Gastroesophageal sphincter (tissue), 4 donors: ENCODE measurements around the gene NEO1. TPM values are rescaled to one million over a fixed set of nuclear protein-coding genes. Genes with fewer than 3 reads are reported as not detected.

Experiments
- ATAC-seq: fragments of 150-250 bp; one replicate; pipeline ENCODE4 v1.9.1; 2016; ENCODE audit warnings: mild to moderate bottlenecking, moderate library complexity
- H3K27ac ChIP-seq, 4 donors: fragments of 200-600 bp; sonication (generic) in 3 of 4; 1 replicate in 3 of 4; 2 replicates in 1 of 4; pipeline ENCODE4 v1.5.1; 2016 to 2019
- H3K27me3 ChIP-seq: fragments of 200-600 bp; sonication (generic); one replicate; pipeline ENCODE4 v1.5.1; 2019
- H3K36me3 ChIP-seq, 2 donors: fragments of 200-600 bp; sonication (generic); one replicate each; pipeline ENCODE4 v1.5.1; 2019; ENCODE audit warnings: control low read depth in 1 of 2
- H3K4me1 ChIP-seq, 3 donors: fragments of 200-600 bp; sonication (generic); 1 replicate in 2 of 3; 2 replicates in 1 of 3; pipeline ENCODE4 v1.5.1; 2016 to 2019; ENCODE audit warnings: control low read depth in 2 of 3
- H3K4me3 ChIP-seq, 2 donors: fragments of 200-600 bp; sonication (generic); one replicate each; pipeline ENCODE4 v1.5.1; 2019; ENCODE audit warnings: mild to moderate bottlenecking in 1 of 2, moderate library complexity in 1 of 2
- H3K9me3 ChIP-seq, 3 donors: fragments of 200-600 bp; sonication (generic); one replicate each; pipeline ENCODE4 v1.5.1; 2017 to 2019; ENCODE audit warnings: control low read depth in 2 of 3
- CTCF ChIP-seq, 4 experiments: fragments of 200-600 bp in 2 of 4; fragments of 450-650 bp in 2 of 4; sonication (generic) in 1 of 4; IDR thresholded peaks; one replicate each; pipeline ENCODE4 v1.5.1; 2017 to 2019; ENCODE audit warnings: antibody characterized with exemption in 4 of 4, mild to moderate bottlenecking in 2 of 4, moderate library complexity in 2 of 4
- EP300 ChIP-seq: sonication (generic); formaldehyde crosslinking; IDR thresholded peaks from one replicate; pipeline ENCODE4 v1.6.1; 2017; ENCODE audit warnings: antibody characterized with exemption, mild to moderate bottlenecking
- POLR2A ChIP-seq, 2 donors: fragments of 450-650 bp; IDR thresholded peaks; one replicate each; pipeline ENCODE4 v1.6.1; 2017; ENCODE audit warnings: antibody characterized with exemption in 2 of 2, mild to moderate bottlenecking in 2 of 2, moderate library complexity in 1 of 2
- POLR2AphosphoS5 ChIP-seq: sonication (generic); formaldehyde crosslinking; IDR thresholded peaks from one replicate; pipeline ENCODE4 v1.6.1; 2017; ENCODE audit warnings: antibody characterized with exemption
- WGBS, 2 donors: methylation state at CpG; one replicate each; pipeline ENCODE4 v1.1.5; 2018; ENCODE audit warnings: low coverage in 1 of 2; 5-methylcytosine and 5-hydroxymethylcytosine counted together
- total RNA-seq, 4 donors: library from RNA; depleted of rRNA; stranded (reverse); fragments of >200 nt; gene quantifications; one replicate each; pipeline ENCODE4 v1.1.0, GENCODE V29; 2016

NEO1 gene
- total RNA-seq, 4 donors from 2014 or later, result 28.3 to 61.7 (median 36.1) TPM

GRCh38 chr15:73225358-73226015, 173.2 kb downstream of the NEO1 start:
- H3K27ac ChIP-seq, result no peak overlapping the region
- WGBS, 2 donors, result 70% methylated on average over 4 of the region's 13 CpGs; no CpG with 5 or more reads in 1 of the 2 donors
- no peak overlapping the region for H3K4me3 ChIP-seq
- H3K4me1 ChIP-seq, result peaks cover 0 to 13% (median 0%) of the 10 kb centered on the region in 3 donors
- no peak for TF ChIP-seq POLR2AphosphoS5
- TF ChIP-seq POLR2A (IDR thresholded peaks at IDR 0.05), result no peak
- no peak for TF ChIP-seq EP300
- no peak for TF ChIP-seq CTCF (IDR thresholded peaks at IDR 0.05)
- no peak for ATAC-seq
- H3K36me3 ChIP-seq, result peaks cover 0 to 4% of the 10 kb centered on the region in 2 donors
- H3K27me3 ChIP-seq, result no peaks in the 10 kb centered on the region
- peaks cover 0 to 5% (median 0%) of the 10 kb centered on the region in 3 donors for H3K9me3 ChIP-seq

- Histone ChIP-seq H3K9me3 (peaks cover 0 to 5% (median 0%) of the 10 kb centered on the region in 3 donors), H3K27me3 (no peaks in the 10 kb centered on the region), H3K4me3 (no peak overlapping the region), H3K36me3 (peaks cover 0 to 4% of the 10 kb centered on the region in 2 donors), H3K4me1 (peaks cover 0 to 13% (median 0%) of the 10 kb centered on the region in 3 donors), H3K27ac (no peak overlapping the region)
- ATAC-seq, result no peak
- TF ChIP-seq POLR2AphosphoS5 (no peak), POLR2A (IDR thresholded peaks at IDR 0.05) (no peak), EP300 (no peak), CTCF (IDR thresholded peaks at IDR 0.05) (no peak)
- 79 to 81% methylated on average over 2 to 3 of the region's 9 CpGs for WGBS, 2 donors
Observed at GRCh38 chr15:73226093-73226814, 174.0 kb downstream of the NEO1 start.

- H3K27me3 ChIP-seq, result no peaks in the 10 kb centered on the region
- H3K4me1 ChIP-seq, result peaks cover 0 to 13% (median 0%) of the 10 kb centered on the region in 3 donors
- TF ChIP-seq POLR2A (IDR thresholded peaks at IDR 0.05), result no peak
- TF ChIP-seq POLR2AphosphoS5, result no peak
- no peak for TF ChIP-seq EP300
- TF ChIP-seq CTCF (IDR thresholded peaks at IDR 0.05), result no peak
- H3K36me3 ChIP-seq, result no peaks in the 10 kb centered on the region
- no peaks in the 10 kb centered on the region for H3K9me3 ChIP-seq
- WGBS, 2 donors, result 43 to 59% methylated on average over 5 to 6 of the region's 6 CpGs
- no peak for ATAC-seq
- no peak overlapping the region for H3K4me3 ChIP-seq
- no peak overlapping the region for H3K27ac ChIP-seq
Observed at GRCh38 chr15:73227433-73228056, 175.3 kb downstream of the NEO1 start.

- Histone ChIP-seq H3K27me3 (no peaks in the 10 kb centered on the region), H3K4me1 (peaks cover 0 to 13% (median 0%) of the 10 kb centered on the region in 3 donors), H3K4me3 (no peak overlapping the region), H3K27ac (no peak overlapping the region), H3K36me3 (no peaks in the 10 kb centered on the region), H3K9me3 (no peaks in the 10 kb centered on the region)
- 91 to 92% methylated on average over 1 of the region's 1 CpG for WGBS, 2 donors
- ATAC-seq, result no peak
- TF ChIP-seq EP300 (no peak), POLR2AphosphoS5 (no peak), POLR2A (IDR thresholded peaks at IDR 0.05) (no peak), CTCF (IDR thresholded peaks at IDR 0.05) (no peak)
Observed at GRCh38 chr15:73228128-73228646, 175.9 kb downstream of the NEO1 start.
